22Rv1 (cell line): ENCODE data around the gene SLC35F3.

Source experiments
- ZFX ChIP-seq: fragments of 450-650 bp; IDR thresholded peaks from 2 replicates; pipeline ENCODE4 v1.6.1; 2017; ENCODE audit warnings: antibody characterized with exemption, borderline replicate concordance
- TF ChIP-seq, protein P1 (sequence below): fragments of 450-650 bp; IDR thresholded peaks from 2 replicates; pipeline ENCODE4 v1.5.1; 2017; ENCODE audit warnings: mild to moderate bottlenecking

DNA sequence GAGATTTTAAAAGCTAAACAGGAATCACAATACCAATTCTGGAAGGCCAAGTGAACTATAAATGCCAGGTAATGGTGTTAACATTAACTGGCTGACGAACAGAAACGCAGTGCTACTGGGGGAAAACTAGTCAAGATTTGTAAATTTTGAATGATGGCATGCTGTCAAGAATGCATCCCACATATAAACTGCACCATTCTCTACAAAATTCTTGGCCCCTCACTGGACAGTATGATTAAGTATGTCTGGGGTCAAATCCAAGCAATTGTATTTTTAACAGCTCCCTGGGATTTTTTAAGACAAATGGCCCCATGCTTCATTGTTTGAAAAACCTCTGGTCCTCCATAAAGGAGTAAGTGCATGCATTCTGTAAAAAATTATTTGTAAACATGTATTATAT lies 395.6 kb downstream of the SLC35F3 start:
- TF ChIP-seq, protein P1, sequence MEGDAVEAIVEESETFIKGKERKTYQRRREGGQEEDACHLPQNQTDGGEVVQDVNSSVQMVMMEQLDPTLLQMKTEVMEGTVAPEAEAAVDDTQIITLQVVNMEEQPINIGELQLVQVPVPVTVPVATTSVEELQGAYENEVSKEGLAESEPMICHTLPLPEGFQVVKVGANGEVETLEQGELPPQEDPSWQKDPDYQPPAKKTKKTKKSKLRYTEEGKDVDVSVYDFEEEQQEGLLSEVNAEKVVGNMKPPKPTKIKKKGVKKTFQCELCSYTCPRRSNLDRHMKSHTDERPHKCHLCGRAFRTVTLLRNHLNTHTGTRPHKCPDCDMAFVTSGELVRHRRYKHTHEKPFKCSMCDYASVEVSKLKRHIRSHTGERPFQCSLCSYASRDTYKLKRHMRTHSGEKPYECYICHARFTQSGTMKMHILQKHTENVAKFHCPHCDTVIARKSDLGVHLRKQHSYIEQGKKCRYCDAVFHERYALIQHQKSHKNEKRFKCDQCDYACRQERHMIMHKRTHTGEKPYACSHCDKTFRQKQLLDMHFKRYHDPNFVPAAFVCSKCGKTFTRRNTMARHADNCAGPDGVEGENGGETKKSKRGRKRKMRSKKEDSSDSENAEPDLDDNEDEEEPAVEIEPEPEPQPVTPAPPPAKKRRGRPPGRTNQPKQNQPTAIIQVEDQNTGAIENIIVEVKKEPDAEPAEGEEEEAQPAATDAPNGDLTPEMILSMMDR = no peak
- TF ChIP-seq ZFX = no peak
